Measurements from ENCODE around the gene AK1. TPM values are rescaled to one million over a fixed set of nuclear protein-coding genes. Genes with fewer than 3 reads are reported as not detected.
A peak's percentile ranks its signal among the peaks of the same experiment; 100 is the strongest.

The AK1 gene
- total RNA-seq, 1 donor from 2014 or later, result 416 TPM

GRCh38 chr9:127908660-127908926, 31.1 kb upstream of the AK1 start:
- no peak for DNase-seq

- DNase-seq, result no peak
These were observed 30.6 kb upstream of the AK1 start for GRCh38 chr9:127907867-127908659.

GRCh38 chr9:127905788-127906191, 28.3 kb upstream of the AK1 start:
- no peak for DNase-seq

DNA sequence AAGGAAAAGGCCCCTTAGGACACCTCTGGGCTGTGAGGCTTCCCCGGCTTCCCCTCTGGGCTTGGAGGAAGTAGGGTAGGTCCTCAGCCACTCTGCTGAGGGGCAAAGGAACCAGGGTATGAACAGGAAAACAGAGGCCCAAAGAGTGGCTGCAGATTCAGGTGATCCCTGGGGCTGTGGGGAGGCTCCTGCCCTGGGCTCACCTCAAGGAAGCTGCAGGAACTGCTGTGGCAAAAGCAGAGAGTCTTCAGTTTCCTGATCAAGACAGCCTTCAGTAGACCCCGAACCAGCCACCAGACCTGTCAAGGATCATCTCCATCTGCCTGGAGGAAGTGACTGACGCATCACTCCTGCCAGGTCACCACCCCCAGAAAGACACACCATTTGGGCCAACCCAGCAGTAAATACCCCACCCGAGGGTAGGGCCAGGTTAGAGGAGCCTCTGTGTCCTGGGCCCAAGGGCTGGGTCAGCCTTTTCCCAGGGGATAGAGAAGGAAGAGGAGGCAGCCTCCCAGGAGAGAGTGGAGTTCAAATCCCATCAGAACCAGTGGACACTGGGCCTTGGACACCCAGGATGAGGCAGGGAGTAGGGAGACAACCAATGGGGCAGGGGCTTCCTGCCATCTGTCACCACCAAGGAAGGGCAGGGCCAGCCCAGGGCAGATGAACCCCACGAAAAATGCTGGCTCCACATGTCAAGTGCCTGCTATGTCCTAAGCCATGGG, 27.7 kb upstream of the AK1 start:
- DNase-seq, result no peak

DNA sequence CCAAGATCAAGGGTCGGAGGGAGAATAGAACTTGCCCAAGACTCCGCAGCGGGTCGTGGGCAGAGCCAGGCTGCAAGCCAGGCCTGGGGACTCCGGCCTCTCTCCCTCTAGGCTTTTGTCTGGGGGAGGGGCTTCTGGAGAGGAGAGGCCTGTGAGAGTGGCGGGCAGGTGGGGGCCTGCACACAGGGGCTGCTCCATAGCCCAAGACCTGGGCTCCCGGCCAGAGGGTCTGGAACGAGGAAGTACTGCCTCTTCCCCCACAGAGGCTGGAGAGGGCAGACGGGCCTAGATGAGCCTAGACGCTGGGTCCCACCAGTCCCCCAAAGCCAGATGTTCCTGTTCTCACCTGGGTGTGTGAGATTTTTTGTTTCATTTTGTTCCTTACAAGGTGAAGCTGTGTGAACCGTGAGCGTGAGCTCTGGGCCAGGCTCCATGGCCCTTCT, 27.1 kb upstream of the AK1 start:
- DNase-seq, result peak; percentile 83

- peak; percentile 54 for DNase-seq
These were observed 26.3 kb upstream of the AK1 start for GRCh38 chr9:127903557-127904475.

- DNase-seq, result peak; percentile 86
These were observed 21.9 kb upstream of the AK1 start, which contains the start of gene ST6GALNAC6 for GRCh38 chr9:127899128-127899943. Gene ST6GALNAC6, minus strand, starts transcription at chr9:127899603. Its CDS starts 1,622 bp downstream, at chr9:127897981.

GRCh38 chr9:127898433-127899127, 21.1 kb upstream of the AK1 start:
- peak; percentile 67 for DNase-seq

- peak; percentile 90 for DNase-seq
These were observed 19.8 kb upstream of the AK1 start for GRCh38 chr9:127897193-127897692.

DNA sequence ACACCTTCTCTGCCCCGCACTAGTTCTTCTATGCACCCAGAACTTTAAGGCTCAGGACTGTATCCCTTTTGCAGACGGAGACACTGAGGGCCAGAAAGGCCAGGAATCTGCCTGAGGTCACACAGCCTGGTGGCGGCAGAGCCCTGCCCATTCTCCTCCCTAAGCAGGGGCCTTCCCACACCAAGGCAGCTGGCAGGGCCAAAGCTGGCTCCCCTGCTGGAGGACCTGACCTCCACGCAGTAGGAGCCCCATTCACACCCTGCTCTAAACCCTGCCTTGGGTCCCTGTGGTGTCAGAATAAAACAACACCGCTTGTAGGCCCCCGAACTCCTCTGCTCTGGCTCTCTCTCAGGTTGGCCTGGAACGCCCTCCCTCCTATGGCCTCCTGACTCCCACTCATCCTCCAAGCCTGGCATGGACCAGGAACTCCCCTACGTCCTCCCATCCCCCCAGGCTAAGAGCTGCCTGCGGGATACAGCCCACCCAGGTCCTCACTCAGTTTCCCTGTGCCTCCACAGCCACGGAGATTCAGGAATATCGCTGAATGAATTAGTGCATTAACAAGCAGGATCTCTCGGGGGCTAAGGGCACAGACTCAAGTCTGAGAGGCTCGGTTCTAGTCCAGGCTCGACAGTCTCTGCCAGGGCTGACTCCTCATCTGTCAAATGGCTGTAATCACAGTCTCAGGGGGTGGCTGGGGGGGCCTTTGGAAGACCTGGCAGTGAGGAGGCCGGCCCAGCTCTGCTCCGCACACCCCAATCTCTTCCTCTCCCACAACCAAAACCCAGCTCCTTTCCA, 19.1 kb upstream of the AK1 start:
- no peak for DNase-seq

DNA sequence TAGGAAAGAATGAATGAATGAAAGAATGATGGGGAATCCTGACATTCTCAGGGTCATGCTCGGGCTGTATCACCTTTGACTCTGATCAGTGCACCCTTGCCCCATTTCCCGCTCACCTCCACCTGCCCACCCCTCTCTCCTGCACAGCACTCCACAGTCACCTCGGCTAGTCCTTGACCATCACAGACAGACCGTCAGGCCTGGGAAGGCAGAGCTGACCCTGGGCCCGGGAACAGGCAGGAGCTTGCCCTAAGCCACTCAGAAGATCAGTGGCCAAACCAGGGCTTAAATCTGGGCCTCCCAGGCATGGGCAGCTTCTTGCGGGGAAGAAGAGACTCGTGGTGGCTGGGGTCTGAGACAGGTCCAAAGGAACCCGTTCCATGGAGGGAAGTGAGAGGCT, 18.3 kb upstream of the AK1 start:
- no peak for DNase-seq

DNA sequence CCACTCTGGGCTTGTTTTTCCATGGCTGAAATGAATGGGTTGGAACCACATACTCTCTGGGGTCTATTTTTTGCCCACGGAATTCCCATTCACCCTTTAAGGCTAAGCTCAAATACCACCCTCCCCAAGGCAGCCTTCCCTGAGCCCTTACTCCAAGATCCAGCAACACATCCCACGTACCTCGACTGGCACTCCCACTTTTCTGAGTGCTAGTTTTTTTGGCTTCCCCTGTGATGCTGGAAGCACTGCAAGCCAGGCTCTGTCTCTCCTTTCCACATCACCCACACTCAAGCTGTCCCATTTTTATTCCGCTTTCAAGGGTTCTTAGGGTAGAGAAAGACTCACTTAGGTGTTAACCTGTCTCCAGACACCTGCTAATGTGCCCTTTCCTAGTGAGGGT, 15.9 kb upstream of the AK1 start:
- DNase-seq, result no peak

- no peak for DNase-seq
These were observed 15.4 kb upstream of the AK1 start for GRCh38 chr9:127892831-127893230.

- no peak for DNase-seq
These were observed 12.6 kb upstream of the AK1 start for GRCh38 chr9:127890053-127890452.

DNA sequence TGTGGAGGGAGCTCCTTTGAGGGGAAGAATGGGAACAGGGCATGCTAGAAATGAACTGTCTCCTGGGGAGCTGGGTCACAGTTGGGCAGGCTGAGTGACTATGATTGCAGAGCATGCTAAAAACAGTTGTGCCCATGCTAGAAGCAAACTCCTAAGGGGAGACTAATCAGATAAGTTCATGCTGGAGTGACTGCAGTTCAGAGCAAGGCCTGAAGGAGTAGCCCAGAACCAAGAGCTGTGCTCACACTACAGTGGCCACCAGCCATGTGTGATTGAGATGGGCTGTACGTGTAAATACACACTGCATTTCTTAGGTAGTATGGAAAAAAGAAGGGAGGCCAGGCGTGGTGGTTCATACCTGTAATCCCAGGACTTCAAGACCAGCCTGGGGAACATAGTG, 10.3 kb upstream of the AK1 start:
- DNase-seq, result no peak

DNA sequence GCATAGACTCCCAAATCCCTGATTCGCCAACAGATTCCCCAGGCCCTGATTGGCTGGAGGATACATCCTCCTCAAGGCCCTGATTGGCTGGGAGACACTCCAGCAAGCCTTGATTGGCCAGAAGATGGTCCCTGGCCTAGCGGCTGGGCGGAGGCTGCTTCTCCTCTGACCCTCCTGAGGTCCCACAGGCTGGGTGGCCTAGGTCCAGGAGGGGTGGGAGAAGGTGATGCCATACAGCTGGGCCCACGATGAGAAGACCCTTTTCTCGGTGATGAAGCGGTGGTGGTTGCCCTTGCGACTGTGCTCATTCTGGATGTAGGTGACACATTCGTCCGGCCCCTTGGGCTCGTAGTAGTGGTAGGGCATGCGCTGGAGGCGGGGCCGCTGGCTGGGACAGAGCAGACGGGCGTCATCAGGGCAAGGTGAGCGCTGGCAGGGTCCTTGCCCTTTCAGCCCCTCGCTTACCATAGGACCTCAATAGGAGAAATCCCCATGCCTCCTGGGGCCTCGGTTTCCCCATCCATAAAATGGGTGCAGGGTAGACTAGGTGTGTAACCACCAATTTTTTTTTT, 9.0 kb upstream of the AK1 start:
- DNase-seq, result no peak

GRCh38 chr9:127885508-127886281, 8.2 kb upstream of the AK1 start:
- DNase-seq, result no peak

- DNase-seq, result no peak
These were observed 7.6 kb upstream of the AK1 start for GRCh38 chr9:127884976-127885490.

All from tongue (tissue), 2 donors.